Aorta (tissue), 5 donors: ENCODE data around the gene MAML3. TPM values are rescaled to one million over a fixed set of nuclear protein-coding genes. Genes with fewer than 3 reads are reported as not detected.

Experiments used
- ATAC-seq: fragments of 200-7000 bp; cut with Tn5 transposase; one replicate; pipeline ENCODE4 v1.9.1; 2022; ENCODE audit warnings: moderate library complexity; ENCODE audit not compliant: low FRiP score
- DNase-seq, 2 donors: peaks; one replicate each; pipeline ENCODE4 v3.0.0-alpha.2; 2020
- H3K27ac ChIP-seq, 2 donors: one replicate each; pipeline ENCODE4 v1.5.1; 2013; ENCODE audit warnings: low read length in 2 of 2, mild to moderate bottlenecking in 2 of 2, moderate library complexity in 2 of 2, control low read depth in 1 of 2, inconsistent platforms in 1 of 2, low read depth in 1 of 2
- H3K27me3 ChIP-seq, 2 donors: one replicate each; pipeline ENCODE4 v1.6.1; 2013; ENCODE audit warnings: control low read depth in 1 of 2, low read length in 1 of 2, mild to moderate bottlenecking in 1 of 2, moderate library complexity in 1 of 2; ENCODE audit not compliant: insufficient read depth in 2 of 2, control insufficient read depth in 1 of 2
- H3K36me3 ChIP-seq, 2 donors: one replicate each; pipeline ENCODE4 v1.6.1; 2013; ENCODE audit warnings: control low read depth in 1 of 2, low read length in 1 of 2, mild to moderate bottlenecking in 1 of 2; ENCODE audit not compliant: insufficient read depth in 2 of 2, control insufficient read depth in 1 of 2
- H3K4me1 ChIP-seq, 2 donors: one replicate each; pipeline ENCODE4 v1.6.1; 2013; ENCODE audit warnings: low read length in 2 of 2, control low read depth in 1 of 2, mild to moderate bottlenecking in 1 of 2, moderate library complexity in 1 of 2; ENCODE audit not compliant: insufficient read depth in 2 of 2, control insufficient read depth in 1 of 2
- H3K4me3 ChIP-seq, 2 donors: one replicate each; pipeline ENCODE4 v1.5.1; 2013; ENCODE audit warnings: low read length in 2 of 2, control low read depth in 1 of 2, mild to moderate bottlenecking in 1 of 2
- H3K9me3 ChIP-seq: one replicate; pipeline ENCODE4 v1.6.1; 2013; ENCODE audit warnings: mild to moderate bottlenecking, low read length; ENCODE audit not compliant: control insufficient read depth
- WGBS, 2 donors: extraction: QIAGEN DNeasy Blood & Tissue Kit; methylation state at CpG; one replicate each; pipeline ENCODE4 v1.1.7; 2013; 5-methylcytosine and 5-hydroxymethylcytosine counted together
- intact Hi-C, 2 donors: fragments of 100-400 bp; cut with DNase I; formaldehyde crosslinking; loops; one replicate each; pipeline versions ENCODE4 v1.14.2 to v1.15.0; 2022
- polyA plus RNA-seq, 2 donors: library from polyadenylated mRNA; stranded (reverse); fragments of 200-250 nt; gene quantifications; one replicate each; pipeline ENCODE4 v1.2.3, GENCODE V29; 2013
- total RNA-seq, 2 donors: library from RNA; stranded (reverse); fragmentation: NEBNext Ultra II Directional; extraction: Animal tissue kit (Norgen Biotek cat#: 25700); gene quantifications; one replicate each; pipeline ENCODE4 v1.2.1, GENCODE V29; 2021
- donor health status: healthy with polysubstance abuse.
- donor health status: Bipolar disorder and iron deficiency.
- donor health status: DM: no; HTN: no; CAD: no.
- donor health status: DM: no; HTN: no; CAD: no.
- donor health status: DM: yes; HTN: yes; CAD: no.

MAML3 gene
- total and polyA plus RNA-seq, 4 donors: 0.79 to 10.5 (median 4.9) TPM

DNA sequence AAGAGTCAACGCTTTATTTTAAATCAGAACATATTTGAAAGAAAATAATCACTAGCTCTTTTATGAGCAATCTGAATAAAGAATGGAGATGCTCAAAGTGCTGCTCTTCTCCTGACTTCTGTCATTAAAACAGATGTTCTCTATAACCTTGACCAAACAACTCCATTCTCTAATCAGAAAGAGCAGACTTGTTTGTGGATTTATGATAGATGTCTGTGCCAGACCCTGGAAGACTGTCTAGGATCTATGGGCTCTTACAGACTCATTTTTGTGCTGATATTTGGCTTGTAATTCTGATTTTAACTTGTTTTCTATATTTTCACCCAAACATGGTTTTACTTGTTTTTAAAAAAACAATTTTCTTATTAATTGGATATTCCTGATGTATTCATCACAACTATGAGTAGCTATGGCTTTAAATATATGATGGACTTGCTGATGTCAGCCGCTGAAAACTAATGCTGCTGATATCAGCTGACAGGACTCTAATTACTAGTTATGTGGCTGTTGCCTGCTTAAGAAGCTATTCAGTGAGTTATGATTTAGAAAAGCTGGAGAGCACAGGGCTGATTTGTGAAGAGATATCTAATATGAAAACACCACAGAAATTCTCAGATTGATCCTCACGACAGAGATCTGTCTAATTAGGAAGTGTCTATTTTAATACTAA is 31.6 kb upstream of the MAML3 start:
- no peaks in the 10 kb centered on the region for H3K27me3 ChIP-seq
- H3K27ac ChIP-seq: no peak overlapping the region
- 85 to 86% methylated on average over 3 of the region's 3 CpGs for WGBS, 2 donors
- H3K4me1 ChIP-seq: peaks cover 0 to 4% of the 10 kb centered on the region in 2 donors
- intact Hi-C loops: loop anchor here in 1 of 2 donors (10.0 kb wide), 1 partner anchor 49 kb away; no protein-coding TSS in a partner anchor
- no peak for DNase-seq
- ATAC-seq: no peak
- H3K4me3 ChIP-seq: no peak overlapping the region
- no peaks in the 10 kb centered on the region for H3K36me3 ChIP-seq
- H3K9me3 ChIP-seq: no peaks in the 10 kb centered on the region

DNA sequence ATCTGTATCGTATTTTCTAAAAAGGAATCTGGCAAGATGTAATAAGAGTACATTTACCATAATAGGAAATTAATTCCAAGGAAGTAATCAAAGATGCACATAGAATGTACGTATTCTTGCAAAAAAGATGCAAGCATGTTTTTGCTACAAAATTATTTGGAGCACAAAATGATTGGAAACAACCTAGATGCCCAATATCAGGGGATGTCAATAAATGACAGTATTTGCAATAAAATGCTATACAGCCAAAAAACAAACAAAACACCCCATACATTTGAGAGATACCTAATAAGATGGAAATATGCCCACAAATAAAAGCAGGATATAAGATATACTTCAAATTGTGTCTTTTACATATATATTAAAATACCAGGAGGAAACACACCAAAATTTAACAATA is 29.3 kb upstream of the MAML3 start:
- no peak overlapping the region for H3K27ac ChIP-seq
- ATAC-seq (no peak), DNase-seq (no peak)
- intact Hi-C loops: loop anchor here in 1 of 2 donors (10.0 kb wide), 1 partner anchor 52 kb away; no protein-coding TSS in a partner anchor
- H3K4me1 ChIP-seq: no peaks in the 10 kb centered on the region
- H3K4me3 ChIP-seq: no peak overlapping the region
- no peaks in the 10 kb centered on the region for H3K9me3 ChIP-seq
- H3K27me3 ChIP-seq: no peaks in the 10 kb centered on the region
- no peaks in the 10 kb centered on the region for H3K36me3 ChIP-seq
- WGBS, 2 donors: 93 to 95% methylated on average over 2 of the region's 2 CpGs

DNA sequence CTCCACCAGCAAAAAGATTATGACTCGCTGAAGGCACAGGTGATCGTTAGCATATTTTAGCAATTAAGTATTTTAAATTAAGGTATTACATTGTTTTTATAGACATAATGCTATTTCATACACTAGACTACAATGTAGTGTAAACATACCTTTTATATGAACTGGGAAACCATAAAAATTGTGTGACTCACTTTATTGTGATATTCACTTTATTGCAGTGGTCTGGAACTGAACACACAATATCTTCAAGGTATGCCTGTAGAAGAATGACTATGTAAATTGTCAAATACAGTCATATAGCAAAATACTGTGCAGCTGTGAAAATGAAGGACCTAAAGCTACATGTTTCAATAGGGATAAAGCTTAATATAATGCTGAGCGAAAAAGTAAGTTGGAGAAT is 26.6 kb upstream of the MAML3 start:
- no peak overlapping the region for H3K27ac ChIP-seq
- no peak overlapping the region for H3K4me3 ChIP-seq
- H3K4me1 ChIP-seq: no peaks in the 10 kb centered on the region
- H3K27me3 ChIP-seq: no peaks in the 10 kb centered on the region
- DNase-seq: no peak
- 96 to 97% methylated on average over 3 of the region's 3 CpGs for WGBS, 2 donors
- no peak for ATAC-seq
- intact Hi-C loops: loop anchor here in 1 of 2 donors (10.0 kb wide), 1 partner anchor 54 kb away; no protein-coding TSS in a partner anchor
- no peaks in the 10 kb centered on the region for H3K9me3 ChIP-seq
- no peaks in the 10 kb centered on the region for H3K36me3 ChIP-seq

DNA sequence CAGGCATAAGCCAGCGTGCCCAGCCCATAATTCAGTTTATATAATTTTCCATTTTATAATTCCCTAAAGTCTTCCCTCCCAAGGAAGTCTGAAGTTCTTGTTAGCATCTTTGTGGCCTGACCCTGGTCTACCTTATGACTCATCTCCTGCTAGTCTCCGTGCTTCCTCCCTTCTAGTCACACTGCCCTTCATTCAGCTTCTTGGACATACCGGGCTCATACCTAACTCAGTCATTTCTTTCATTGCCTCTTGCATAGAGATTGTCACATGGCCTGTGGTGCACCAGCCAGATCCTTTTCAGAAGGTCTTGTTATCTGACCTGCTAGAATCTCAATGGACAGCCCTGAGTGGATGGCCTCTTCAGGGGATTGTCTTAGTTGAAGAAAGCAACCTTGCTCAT is 22.8 kb upstream of the MAML3 start:
- no peak for ATAC-seq
- no peak for DNase-seq
- Histone ChIP-seq H3K36me3 (no peaks in the 10 kb centered on the region), H3K27me3 (no peaks in the 10 kb centered on the region), H3K9me3 (no peaks in the 10 kb centered on the region), H3K4me3 (no peak overlapping the region), H3K4me1 (no peaks in the 10 kb centered on the region), H3K27ac (no peak overlapping the region)
- WGBS, 2 donors: 92 to 94% methylated on average over 3 of the region's 3 CpGs
- intact Hi-C loops: no loop called here

DNA sequence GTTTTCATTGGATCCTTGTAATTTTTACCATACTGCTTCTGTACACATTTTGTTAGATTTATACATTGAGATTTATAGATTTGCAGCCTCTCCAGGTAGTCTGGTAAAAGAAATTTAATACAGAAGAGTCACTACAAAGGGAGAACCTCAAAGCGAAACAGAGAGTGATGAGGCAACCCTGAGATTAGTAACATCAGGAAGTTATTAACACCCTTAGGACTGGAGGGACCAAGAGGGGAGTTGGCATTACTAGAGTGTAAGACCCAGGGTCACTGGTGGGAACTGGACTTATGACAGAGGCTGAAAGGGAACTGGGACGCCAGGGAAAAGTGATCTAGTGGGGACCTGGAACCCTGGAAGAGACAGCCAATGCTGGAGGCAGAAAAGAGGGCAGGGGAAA is 20.6 kb upstream of the MAML3 start:
- no peak for DNase-seq
- ATAC-seq: no peak
- intact Hi-C loops: no loop called here
- Histone ChIP-seq H3K36me3 (no peaks in the 10 kb centered on the region), H3K9me3 (no peaks in the 10 kb centered on the region), H3K4me1 (no peaks in the 10 kb centered on the region), H3K27ac (no peak overlapping the region), H3K27me3 (no peaks in the 10 kb centered on the region), H3K4me3 (no peak overlapping the region)
- 85 to 89% methylated on average over 2 of the region's 2 CpGs for WGBS, 2 donors

DNA sequence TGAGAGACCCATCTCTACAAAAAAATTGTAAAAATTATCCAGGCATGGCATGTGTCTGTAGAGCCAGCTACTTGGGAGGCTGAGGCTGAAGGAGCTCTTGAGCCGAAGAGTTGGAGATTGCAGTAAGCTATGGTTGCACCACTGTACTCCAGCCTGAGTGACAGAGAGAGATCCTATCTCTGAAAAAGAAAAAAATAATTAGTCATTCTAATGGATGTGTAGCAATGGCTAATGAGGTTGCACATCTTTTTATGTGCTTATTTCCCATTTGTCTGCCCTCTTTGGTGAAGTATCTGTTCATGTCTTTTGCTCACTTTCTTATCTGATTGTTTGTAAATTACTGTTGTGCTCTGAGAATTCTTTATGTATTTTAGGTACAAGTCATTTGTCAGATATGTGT is 19.0 kb upstream of the MAML3 start:
- ATAC-seq: no peak
- intact Hi-C loops: no loop called here
- no peak for DNase-seq
- no peak overlapping the region for H3K4me3 ChIP-seq
- no peaks in the 10 kb centered on the region for H3K36me3 ChIP-seq
- H3K27ac ChIP-seq: no peak overlapping the region
- no peaks in the 10 kb centered on the region for H3K27me3 ChIP-seq
- WGBS, 2 donors: 92 to 97% methylated on average over 1 of the region's 1 CpG
- no peaks in the 10 kb centered on the region for H3K9me3 ChIP-seq
- H3K4me1 ChIP-seq: no peaks in the 10 kb centered on the region

DNA sequence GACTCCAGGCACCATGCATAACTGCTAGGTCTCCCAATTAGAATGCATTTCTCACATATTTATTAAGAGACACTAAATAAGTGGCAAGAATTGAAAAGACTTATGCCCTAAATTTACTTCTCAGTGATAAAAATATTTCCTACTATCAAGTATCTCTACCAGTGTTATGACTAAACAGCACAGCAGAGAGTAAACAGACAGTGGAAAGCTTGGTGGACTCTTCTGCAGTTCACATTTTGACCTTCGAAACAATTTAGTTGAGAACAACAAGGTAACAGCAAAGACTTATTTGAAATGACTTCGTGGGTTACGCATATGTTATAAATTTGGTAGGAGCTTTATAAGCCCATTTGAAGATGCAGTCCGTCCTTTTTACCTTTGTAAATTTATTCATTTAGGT is 16.3 kb upstream of the MAML3 start:
- intact Hi-C loops: no loop called here
- WGBS, 2 donors: 94 to 96% methylated on average over 4 of the region's 4 CpGs
- DNase-seq (no peak), ATAC-seq (no peak)
- Histone ChIP-seq H3K36me3 (no peaks in the 10 kb centered on the region), H3K4me1 (no peaks in the 10 kb centered on the region), H3K9me3 (no peaks in the 10 kb centered on the region), H3K27me3 (no peaks in the 10 kb centered on the region), H3K4me3 (no peak overlapping the region), H3K27ac (no peak overlapping the region)

DNA sequence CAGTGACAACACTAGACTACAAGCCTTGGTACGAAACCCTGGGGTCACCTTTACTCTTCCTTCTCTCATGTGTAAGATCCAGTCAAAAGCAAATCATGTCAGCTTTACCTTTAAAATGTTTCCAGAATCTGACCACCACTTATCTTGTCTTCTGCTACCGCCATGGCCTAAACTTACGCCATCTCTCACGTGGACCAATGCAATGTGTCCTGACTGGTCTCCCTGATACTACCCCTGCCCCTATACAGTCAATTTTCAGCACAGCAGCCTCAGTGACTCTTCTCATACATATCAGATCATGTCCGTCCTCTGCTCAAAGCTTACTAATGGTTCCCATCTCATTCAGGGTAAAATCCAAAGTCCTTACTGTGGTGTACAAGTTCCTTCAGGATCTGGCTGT is 15.0 kb upstream of the MAML3 start:
- no peak for ATAC-seq
- DNase-seq: no peak
- Histone ChIP-seq H3K27ac (no peak overlapping the region), H3K9me3 (no peaks in the 10 kb centered on the region), H3K27me3 (no peaks in the 10 kb centered on the region), H3K4me3 (no peak overlapping the region), H3K36me3 (no peaks in the 10 kb centered on the region), H3K4me1 (no peaks in the 10 kb centered on the region)
- intact Hi-C loops: loop anchor here in 1 of 2 donors (10.0 kb wide), 1 partner anchor 714 kb away; the partner anchor contains the start of gene RAB33B
- WGBS, 2 donors: 96% methylated on average over 5 of the region's 5 CpGs

DNA sequence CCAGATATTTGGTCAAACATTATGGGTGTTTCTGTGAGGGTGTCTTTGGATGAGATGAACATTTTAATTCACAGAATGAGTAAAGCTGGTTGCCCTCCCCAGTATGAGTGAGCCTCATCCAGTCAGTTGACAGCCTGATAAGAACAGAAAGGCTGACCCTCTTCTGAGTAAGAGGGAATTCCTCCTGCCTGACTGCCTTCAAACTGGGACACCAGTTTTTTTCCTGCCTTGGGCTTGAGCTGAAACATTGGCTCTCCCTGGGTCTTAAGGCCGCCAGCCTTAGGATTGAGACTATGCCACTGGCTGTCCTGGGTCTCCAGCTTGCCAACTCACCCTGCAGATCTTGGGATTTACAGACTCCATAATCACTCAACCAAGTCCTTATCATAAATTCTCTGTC is 14.5 kb upstream of the MAML3 start:
- Histone ChIP-seq H3K27me3 (no peaks in the 10 kb centered on the region), H3K4me3 (no peak overlapping the region), H3K36me3 (no peaks in the 10 kb centered on the region), H3K9me3 (no peaks in the 10 kb centered on the region), H3K27ac (no peak overlapping the region), H3K4me1 (no peaks in the 10 kb centered on the region)
- intact Hi-C loops: loop anchor here in 1 of 2 donors (10.0 kb wide), 1 partner anchor 714 kb away; the partner anchor contains the start of gene RAB33B
- 98 to 100% methylated on average over 1 of the region's 1 CpG for WGBS, 2 donors
- ATAC-seq (no peak), DNase-seq (no peak)
